NCI-H1417 (cell line): ENCODE results near the gene FAIM2.
"Not testable (repeated sequence)": the region's sequence is repeated elsewhere in the genome, so short reads cannot be mapped to it uniquely, and the experiment has no call there.

ENCODE experiments used
- DNase-seq, 3 experiments: peaks; one replicate each; lab custom pipeline; 2025; lab: John Stamatoyannopoulos, UW

Gene FAIM2

DNA sequence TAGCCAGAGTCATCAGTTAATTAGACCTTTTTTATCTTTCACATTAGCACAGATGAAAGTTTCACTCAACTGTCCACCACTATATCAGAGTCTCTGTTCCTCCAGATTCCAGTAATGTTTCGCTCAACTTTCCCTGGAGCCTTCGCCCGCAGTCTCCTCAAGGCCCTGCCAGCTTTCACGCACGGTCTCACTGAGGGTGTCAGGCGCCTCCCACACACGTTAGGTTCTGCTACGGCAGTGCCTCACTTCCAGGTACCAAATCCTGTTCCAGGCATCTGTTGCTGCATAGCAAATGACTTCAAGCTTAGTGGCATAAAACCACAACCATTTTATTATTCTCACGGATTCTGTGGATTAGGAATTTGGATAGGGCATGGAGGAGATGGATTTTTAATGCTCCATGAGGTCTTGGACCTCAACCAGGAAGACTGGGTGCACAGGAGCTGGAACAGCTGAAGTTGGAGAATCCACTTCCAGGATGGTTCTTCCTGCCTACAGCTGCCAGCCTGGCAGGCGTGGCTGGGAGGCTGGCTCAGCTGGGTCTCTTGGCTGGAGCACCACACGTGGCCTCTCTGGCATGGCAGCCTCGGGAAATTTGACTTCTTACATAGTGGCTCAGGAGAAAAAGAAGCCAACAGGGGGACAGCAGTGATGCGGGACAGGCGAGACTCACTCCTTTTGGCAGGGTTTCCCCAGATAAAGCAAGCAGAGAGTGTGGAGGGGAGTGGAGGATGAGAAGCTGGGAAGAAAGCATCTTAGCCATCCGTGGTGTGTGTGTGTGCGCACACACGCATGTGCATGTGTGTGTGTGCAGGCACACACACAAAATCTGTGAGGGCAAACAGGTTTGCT, 39.5 kb downstream of the FAIM2 start:
- DNase-seq = no peak

DNA sequence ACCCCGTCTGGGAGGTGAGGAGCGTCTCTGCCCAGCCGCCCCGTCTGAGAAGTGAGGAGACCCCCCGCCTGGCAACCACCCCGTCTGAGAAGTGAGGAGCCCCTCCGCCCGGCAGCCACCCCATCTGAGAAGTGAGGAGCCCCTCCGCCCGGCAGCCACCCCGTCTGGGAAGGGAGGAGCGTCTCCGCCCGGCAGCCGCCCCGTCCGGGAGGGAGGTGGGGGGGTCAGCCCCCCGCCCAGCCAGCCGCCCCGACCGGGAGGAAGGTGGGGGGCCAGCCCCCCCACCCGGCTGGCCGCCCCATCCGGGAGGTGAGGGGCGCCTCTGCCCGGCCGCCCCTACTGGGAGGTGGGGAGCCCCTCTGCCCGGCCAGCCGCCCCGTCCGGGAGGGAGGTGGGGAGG, 42.8 kb downstream of the FAIM2 start:
- DNase-seq = not testable (repeated sequence)

DNA sequence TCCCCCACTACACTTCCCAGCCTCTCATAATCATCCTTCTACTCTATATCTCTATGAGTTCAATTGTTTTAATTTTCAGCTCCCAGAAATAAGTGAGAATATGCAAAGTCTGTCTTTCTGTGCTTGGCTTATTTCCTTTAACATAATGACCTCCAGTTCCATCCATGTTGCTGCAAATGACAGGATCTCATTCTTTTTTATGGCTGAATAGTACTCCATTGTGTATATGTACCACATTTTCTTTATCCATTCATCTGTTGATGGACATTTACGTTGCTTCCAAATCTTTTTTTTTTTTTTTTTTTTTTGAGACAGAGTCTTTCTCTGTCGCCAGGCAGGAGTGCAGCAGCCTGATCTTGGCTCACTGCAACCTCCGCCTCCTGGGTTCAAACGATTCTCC, 47.8 kb downstream of the FAIM2 start:
- DNase-seq = not testable (repeated sequence)

DNA sequence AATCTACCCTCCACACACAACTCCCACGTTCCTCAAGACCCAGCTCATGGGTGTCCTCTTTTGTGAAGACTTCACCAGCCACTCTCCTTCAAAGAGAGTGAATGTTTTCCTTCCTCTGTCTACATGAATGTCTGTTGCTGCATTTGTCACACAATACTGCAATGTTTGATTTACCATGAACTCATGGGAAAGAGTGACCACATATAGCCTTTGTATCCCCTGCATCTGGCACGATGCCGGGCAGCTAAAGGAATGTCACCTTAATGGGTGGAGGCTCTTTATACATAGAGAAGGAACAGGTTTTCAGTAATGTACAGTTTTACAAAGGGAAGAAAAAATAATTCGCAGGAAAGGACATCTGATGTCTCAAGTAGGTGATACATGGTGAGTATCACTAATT, 48.7 kb downstream of the FAIM2 start:
- DNase-seq = no peak

DNA sequence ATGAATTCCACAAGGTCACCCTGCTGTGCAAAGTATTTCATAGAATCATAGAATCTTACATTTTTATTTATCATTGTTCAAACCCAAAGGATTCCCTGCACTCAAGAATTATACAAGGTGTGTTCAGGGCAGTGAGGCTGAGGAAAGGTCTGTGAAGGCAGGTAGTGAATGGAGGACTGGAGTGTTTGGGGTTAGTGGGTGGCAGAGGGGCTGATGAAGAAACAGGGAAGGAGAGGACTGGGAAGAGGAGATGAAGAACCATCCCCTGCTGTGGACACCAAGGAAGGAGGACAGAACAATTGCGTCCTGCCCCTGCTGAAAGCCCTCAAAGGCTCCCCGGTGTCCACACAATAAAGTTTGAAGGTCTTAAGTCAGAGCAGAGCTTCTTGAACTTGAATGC, 50.0 kb downstream of the FAIM2 start:
- no peak for DNase-seq

DNA sequence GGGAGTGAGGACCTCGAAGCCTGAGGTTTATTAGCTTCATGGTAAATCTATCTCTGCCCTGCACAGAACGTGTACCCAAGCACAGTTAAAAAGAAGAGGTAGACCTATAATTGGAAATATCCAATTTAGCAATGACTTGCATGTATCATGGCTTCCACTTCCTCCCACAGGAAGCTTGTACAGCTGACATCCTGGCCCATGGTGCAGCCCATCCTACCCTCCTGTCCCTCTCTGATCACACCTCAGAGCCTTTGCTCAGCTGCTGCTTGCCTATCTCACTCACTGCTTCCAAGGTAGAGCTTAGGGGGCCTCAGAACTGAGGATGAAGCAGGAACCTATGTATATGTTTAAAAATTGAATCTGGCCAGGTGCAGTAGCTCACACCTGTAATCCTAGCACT, 56.5 kb downstream of the FAIM2 start:
- no peak for DNase-seq

DNA sequence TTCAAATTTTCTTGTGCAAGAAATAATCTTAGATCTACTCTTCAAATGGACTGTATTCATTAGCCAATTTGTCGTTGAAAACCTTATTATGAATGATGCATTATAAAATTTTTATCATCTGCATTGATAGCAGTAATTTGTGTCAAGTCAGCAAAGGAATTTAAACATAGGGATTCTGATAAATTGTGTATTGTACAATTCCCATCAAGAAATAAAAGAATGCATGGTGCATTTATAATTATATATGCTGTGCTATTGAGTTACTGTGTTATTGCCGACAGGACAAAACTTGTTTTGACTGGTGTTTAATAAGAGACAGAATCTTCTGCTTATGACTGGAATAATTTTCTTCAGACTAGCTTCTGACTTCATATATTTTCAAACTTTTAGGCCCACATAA, 57.7 kb downstream of the FAIM2 start:
- no peak for DNase-seq

DNA sequence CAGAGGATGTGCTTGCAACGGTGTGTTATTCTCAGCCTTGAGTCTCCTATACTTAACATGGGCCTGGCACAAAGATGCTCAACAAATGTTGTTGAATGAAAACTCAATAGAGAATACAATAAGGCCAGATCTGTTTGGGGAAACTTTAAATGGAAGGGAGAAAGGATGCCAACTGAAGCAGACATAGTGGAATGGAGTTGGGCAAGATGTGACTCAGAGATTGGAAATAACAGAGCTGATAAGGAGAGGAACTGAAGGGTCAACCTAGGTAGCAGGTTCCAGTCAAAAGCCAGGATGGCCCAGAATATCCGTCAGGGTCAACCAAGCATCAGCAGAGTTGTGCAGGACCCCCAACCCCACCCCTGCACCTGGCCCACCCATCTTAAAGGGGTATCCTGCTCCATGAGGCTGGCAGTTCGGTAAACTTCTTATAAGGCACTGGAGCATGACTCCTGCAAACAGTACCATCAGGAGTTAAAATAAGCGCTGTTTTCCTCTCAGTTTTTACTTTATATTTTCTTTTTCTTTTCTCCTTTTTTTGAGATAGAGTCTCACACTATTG, 59.7 kb downstream of the FAIM2 start:
- DNase-seq = no peak

DNA sequence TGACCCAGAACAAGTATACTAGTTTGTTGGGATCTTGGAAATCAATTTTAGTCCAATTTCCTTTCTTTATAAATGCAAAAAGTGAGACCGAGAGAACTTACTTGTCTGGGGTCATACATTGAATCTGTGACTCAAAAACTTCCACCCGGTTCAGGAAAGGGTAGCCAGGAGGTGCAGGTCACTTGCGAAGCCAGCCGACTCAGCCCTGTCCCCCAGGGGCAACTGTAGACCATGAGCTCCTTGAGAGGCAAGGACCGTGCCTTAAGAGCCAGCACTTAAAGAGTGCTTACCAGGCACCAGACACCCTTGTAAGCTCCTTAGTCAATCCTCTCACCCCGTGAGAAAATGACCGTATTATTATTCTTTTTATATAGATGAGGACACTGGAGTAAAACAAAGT, 60.3 kb downstream of the FAIM2 start:
- DNase-seq = no peak

DNA sequence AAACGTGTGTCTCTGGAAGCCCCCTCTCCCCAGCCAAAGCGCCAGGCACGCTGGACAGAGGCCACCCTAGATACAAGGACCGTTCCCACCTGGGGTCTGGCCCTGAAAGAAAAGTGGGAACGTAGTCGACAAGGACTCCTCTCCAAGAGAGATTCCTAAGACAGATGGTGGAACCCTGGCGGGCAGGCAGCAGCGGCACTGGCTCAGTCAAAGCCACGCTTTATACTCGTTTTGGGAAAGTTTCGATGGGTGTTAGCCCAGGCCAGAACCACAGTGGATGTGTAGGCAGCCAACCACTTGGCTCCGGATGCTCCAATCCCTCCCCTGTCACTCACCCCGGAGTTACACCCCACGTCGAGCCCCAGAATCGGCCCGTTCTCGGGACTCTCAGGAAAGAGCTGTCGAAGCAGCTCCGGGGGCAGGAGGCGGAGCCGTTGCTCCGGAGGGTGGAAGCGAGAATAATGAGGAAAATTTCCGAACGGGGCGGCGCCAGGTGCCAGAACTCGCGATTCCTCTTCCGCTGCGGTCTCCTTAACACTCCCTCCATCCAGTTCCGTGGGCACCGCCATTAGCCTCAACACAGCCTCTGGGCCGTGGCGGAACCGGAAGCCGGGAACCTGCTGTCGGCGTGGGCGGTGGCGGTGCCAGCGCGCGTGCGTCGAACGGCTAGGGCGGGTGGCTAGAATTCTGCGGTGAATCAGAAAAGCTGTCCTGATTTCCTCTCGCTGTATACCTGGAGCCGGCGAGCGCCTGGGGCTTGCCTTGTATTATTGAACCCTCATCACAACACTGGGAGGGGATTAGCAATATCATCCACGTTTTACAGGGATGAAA, 61.0 kb downstream of the FAIM2 start, which contains the start of gene BCDIN3D:
TSS of gene BCDIN3D (minus strand) at position 588 of the 834 bp plus-strand sequence. CDS start at position 569, 19 bp downstream.
- DNase-seq = peak; percentile 92 to 94 (median 92)

DNA sequence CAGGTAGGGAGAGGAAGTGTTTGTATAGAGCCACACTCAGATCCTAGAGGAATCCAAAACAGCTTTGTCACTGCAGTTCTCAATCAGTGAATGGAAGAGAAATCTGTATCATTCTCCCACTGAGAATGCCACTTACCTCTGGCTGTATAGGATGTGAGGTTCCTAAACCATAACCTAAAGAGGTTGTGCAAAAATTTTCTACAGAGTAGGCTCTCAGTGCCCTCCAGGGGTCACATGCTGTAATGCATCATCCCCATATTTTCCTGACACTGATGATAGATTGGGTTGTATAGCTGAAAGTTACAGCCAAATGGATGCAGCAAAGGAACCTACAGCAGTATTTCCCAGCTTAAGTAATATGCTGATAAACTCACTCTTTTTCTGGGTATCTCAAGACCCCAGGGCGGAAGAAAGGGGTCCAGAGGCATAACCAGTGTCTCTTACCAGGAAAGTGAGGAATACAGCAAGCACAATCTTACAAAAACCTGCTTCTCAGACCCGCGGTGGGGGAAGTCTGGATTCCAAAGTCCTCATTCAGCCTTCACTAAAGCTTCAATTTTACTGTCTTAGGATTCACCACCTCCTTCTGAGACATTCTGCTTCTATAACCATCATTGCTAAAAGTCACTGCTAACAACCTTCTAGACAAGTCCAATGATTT, 64.6 kb downstream of the FAIM2 start:
- DNase-seq = peak; percentile 31 to 65 (median 34)

DNA sequence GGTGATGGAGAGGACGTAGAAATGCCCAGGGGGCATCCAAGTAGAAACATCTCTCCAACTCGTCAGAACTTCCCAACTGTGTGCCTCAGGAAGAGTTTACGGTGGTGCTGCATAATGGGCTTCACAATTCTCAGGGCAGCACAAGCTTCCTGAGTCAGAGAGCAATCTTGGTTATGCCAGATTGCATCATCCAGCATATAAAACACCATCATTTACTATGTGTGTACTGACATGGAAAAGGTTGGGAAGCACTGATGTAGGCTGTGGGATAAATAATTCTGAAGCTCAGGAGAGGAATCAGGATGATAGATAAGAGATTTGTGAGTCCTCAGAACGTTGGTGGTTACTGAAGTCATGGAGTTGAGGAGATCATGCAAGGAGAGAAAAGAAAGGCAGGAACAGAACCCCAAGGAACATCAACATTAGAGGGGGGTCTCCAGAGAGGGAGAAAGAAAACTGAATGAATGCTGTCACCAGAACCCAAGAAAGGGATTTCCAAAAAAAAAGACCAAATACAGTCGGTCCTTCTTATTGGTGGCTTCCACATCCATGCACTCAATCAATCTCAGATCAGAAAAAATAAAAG, 70.8 kb downstream of the FAIM2 start:
- DNase-seq = no peak

DNA sequence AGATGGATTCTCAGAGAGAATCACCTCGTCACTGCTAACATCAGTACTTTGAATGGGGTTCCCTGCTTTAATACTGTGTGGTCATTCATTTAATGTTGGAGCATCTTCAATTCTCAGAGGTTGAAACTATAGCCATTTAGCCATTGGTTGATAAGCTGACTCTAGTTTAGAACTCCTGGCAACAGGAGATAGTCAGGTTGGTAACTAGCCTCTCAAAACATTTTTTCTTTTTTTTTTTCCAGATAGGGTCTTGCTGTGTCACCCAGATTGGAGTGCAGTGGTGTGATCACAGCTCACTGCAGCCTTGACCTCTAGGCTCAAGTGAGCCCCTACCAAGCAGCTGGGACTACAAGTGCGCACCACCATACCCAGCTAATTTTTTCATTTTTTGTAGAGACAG, 72.0 kb downstream of the FAIM2 start:
- no peak for DNase-seq

DNA sequence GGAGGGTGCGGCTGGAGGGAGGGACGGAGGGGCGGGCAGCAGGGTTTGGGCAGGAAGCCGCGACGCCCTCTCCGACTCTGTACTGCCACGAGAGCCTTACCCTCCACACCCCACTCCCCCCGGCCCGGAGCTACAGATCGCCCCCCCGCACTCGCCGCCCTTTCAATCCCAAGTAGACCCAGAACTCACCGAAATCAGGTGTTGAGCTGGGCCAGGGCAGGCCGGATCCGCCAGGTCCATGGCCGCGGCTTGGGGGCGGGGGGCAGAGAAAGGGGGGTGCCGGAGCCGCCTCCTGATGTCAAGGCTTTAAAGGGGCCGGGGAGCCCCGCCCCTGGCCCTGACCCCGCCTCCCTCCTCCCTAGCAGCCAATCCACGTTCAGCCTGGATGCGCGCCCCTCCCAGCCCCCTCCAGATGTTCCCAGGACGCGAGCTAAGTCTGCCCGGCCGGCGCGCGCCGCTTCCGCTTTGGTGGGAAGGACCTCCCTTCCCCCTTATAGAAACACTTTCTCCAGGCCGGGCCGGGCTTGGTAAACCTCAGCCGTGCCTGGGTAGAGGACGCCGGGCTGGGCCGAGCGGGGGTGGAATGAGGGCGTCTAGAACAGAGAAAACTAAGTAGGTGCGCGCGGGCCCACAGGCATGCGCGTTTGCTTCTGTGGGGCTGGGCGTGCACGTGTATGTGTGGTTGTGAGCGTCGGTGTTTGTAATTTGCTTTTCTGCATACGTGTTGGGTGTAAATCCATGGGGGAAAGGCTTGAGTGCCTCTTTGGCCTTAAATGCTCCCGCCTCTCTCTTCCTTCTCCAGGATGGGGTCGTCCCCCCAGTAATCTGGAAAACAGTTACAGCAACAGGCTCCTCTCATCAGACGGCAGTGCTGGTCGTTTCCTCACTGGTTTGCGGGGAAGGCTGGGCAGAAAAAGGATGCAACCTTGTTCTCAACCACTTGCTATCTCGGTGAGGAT, 75.3 kb downstream of the FAIM2 start, which contains the start of gene NCKAP5L:
TSS of gene NCKAP5L (minus strand) at position 281 of the 959 bp plus-strand sequence. CDS start 24,369 bp downstream, outside the sequence.
- peak; percentile 93 to 97 (median 97) for DNase-seq

DNA sequence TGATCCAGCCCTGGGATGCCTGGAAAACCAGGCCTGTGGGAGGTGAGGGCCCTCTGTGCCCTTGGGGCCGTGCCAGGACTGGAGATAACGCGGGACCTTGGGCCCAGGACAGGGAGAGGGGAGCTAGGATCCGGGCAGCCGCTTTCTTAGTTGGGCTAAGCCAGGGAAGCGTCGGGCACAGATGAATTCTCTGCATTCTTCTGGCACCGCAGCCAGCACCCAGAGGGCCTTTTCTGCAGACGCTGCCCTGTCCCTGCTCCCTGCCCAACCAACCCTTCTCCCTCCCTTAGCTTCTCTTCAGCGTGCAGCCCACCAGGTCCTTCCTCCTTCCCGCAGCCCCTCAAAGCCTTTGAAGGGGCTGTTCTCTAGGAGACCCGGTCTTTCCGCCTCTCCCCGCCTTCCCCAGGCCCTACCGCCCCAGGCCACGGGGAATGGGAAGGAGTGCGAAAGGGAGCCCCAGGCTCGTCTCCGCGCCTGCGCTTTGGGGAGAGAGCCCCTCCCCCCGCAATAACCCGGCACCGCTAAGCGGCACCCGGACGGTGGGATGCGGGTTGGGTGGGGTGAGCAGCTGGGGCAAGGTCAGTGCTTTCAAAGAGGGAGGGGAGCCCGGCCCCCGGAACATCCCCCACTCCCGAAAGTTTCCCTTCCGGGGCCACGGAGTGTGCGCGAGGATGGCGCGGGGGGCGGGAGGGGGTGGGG, 76.2 kb downstream of the FAIM2 start:
- peak; percentile 20 to 79 (median 66) for DNase-seq

DNA sequence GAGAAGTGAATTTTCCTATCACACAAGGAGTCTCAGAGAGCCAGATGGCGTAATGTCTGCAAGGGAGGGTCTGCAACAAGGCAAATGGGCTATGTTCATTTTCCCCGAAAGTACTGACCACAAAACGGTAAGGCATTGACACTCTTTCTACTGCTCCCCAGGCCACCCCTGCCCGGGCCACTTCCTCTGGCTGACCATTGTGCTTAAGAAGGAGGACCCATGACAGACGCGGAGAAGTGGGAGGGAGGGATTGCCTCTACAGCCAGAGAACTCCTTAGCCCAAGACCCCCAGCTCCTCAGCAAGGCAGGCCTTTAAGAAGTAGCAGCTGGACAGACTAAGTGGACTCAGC, 76.7 kb downstream of the FAIM2 start:
- no peak for DNase-seq

DNA sequence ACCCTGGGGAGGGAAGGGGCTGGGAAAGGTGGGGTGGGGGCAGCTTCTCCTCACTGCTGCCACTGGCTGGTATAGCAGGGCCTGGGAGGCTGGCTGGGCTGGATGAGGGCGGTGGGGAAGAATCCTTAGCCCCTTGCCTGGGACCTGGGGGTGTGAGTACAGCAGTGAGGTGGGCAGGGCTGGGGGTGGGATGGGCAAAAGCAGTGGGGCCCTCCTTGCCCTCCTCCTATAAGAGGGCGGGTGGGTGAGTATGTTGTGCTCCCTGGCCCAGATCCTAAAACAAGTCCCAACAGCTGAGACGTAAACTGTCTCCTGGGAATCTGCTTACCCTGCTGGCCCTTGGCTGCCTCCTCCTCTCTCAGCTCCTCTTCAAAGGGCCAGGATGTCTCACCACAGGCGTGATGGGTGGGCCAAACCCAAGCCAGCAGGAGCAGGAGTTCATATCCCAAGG, 77.7 kb downstream of the FAIM2 start:
- DNase-seq = no peak

DNA sequence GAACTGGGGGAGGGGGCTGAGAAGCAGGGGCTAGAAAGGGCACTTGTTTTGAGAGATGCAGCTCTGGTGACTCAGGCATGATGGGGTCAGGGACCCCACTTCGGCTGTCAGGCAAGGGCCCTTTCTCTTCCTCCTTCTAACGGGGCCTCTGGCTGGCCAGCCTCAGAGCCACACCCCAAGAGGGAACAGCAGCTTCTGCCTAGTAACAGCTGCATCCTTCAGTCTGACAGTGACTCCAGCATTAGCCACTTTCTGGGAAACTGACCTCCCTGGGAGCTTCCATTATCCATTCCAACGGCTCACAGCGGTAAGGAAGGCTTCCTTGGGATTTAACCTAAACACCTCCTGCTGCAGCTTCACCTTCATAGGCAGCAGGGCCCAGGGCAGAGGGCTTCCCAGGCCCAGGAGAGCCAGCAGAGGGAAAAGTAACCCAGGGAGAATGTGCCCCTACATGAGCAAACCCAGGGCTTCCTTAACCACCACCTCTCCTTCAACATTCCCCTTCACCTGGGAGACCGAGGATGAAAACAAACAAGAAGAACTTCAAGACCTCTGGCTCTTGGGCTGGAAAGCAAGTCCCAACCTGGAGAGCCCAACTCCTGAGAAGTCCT, 78.2 kb downstream of the FAIM2 start:
- no peak for DNase-seq

DNA sequence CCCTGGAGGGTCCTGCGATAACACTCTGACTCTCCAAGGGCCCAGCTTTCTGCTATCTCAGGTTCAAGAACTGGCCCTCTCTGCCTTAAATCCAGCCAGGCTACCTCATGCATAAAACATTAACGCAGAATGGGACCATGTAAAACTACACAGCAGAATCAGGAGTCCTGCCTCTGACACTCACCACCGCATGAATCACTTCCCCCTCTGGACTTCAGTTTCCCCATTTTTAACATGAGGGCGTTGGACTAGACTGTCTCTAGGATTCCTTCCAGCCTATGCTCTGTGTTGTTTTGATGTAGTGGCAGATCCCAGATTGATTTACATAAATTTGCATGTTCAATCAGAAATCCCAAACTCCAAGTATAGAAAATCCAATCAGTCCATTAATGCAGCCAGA, 78.8 kb downstream of the FAIM2 start:
- DNase-seq = no peak
